GM18909 (cell line): ENCODE measurements around the gene KLHL36.
"Not testable (repeated sequence)": the region's sequence is repeated elsewhere in the genome, so short reads cannot be mapped to it uniquely, and the experiment has no call there.

Experiments
- ATAC-seq: cut with Tn5 transposase; IDR thresholded peaks from one replicate; pipeline ENCODE4 v1.9.1; 2021; ENCODE audit warnings: mild to moderate bottlenecking; ENCODE audit not compliant: unreplicated experiment, poor library complexity

The KLHL36 gene

DNA sequence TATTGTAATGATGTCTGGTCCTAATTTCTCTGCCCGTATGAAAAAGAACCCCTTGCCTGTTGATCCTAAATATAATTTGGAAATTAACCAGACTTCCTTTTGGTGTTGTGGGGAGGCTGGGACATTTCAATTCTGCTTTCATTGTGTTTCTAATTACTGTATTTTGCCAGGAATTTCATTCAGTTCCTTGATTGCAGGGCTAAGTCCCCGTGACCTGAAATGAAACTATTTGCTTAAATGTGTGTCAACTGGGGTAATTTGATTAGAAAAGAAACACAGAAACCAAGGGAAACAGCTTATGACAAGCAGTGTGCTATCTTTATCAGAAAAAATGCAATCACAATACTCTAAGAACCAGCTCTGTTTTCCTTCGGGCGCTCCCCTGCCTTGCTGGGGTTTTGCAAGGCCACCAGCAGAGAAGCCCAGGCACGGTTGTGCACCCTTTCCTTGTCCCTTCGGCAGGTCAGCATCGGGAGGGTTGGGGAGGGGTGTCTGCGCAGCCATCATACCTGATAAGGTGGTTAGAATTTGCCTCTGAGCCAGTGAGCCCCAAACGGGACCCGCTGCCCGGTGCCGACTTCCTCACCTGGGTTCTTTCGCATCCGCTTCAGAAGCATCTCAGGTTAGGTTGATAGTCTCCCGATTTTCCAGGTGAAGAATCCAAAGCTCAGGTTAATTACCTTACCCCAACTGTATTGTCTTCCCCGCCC, 19.4 kb downstream of the KLHL36 start:
- no peak for ATAC-seq

DNA sequence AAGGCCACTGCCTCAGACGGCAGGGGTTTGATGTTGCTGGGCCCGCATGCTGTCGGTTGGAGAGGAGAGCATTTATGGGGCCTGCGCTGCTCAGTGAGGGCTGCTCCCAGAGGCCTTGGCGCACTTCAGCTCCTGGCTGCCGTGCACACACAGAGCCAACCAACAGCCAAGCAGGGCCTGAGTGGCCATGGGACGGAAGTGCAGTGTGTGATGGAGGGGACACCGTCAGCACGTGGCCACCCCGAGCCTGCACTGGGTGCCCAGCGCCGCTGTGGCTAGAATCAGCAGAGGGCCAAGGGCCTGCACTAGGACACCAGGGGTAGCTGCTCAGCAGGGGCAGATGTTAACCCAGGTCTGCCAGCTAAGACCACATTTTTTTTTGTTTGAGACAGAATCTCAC, 21.8 kb downstream of the KLHL36 start:
- ATAC-seq: no peak

DNA sequence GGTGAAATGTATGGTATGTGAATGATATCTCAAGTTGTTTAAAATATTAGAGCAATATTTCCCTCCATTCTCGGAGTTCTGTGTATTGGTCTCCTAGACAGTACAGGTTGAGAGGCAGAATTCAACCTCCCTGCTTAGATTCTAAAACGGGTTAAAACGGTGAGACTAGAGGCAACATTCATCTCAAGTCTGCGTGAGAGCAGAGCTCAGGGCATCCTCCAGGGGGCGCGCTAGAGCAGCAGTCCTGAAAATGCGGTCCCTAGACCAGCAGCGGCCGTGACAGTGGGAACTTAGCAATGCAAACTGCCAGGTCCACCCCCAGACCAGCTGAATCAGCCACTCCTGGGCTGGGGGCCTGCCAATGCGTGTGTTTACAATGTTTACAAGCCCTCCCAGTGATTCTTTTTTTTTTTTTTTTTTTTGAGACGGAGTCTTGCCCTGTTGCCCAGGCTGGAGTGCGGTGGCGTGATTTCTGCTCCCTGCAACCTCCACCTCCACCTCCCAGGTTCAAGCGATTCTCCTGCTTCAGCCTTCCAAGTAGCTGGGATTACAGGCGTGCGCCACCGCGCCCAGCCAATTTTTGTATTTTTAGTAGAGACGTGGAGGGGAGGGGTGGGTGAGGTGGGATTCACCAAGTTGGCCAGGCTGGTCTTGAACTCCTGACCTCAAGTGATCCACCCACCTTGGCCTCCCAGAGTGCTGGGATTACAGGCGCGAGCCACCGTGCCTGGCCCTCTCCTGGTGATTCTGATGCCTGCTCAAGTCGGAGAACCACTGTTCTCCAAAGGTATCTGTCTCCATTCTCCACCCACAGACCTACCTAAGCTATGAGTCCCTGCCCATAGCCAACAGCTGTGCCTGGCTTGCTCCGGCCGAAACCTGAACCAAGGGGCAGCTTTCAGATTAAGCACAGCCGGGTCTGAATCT, 24.2 kb downstream of the KLHL36 start:
- ATAC-seq: peak; percentile 40

DNA sequence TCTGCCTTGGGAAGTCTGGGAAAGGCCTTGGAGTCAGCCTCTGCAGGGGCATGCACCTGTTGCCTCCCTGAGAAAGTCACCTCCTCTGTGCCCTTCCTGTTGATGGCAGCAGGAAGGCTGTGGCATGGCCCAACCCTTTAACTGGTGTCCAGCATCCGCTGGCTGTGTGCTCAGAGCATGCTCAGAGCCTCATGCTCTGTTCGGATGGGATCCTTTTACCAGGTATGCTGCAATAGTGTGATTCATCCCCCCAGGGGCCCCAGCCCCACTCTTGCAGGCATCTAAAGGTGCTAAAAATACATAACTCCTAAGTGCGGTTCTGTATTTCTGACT, 24.9 kb downstream of the KLHL36 start:
- no peak for ATAC-seq

DNA sequence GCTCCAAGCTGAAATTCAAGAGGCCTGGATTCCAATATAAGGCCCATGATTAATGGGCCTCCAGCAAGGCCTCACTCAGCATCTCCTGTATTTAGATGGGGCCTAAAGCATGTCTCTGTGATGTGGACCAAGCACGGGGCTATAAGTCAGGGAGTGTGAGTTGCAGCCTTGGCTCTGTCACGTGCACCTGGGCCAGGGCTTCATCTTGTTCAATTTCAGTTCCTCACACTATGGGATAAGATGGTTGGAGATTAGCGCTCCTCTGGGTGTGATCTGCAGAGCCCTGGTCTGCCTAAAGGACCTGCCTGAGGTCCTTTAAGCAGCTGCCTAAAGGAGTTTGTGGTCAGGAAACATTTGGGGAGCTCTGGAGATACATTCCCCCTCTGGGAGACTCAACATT, 25.2 kb downstream of the KLHL36 start:
- no peak for ATAC-seq

DNA sequence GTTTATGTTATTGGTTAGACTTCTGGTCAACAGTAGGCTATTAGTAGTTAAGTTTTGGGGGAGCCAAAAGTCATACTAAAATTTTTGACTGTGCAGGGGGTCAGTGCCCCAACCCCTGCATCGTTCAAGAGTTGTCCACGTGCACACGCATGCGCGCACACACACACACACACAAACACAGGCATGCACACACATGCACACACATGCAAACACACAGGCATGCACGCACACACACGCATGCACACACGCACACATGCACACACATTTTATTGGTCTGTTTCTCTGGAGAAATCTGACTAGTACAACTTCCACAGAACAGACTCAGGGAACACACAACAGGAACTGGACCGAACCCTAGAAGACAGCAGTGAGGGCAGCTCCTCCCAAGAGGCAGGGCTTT, 27.1 kb downstream of the KLHL36 start:
- ATAC-seq: no peak

DNA sequence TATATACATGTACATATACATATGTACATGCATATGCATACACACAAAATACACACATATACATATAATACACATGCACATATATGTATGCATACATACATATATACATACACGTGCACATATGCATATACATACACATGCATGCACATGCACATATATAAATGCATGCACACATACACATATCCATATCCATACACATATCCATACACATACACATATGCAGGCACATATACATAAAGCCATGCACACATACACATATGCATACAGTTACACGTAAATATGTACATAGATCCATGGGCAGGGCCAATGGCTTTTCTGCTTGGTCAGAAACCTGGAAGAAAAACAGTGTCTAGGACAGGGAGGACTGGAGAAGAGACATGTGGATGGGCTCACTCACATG, 27.6 kb downstream of the KLHL36 start:
- no peak for ATAC-seq

DNA sequence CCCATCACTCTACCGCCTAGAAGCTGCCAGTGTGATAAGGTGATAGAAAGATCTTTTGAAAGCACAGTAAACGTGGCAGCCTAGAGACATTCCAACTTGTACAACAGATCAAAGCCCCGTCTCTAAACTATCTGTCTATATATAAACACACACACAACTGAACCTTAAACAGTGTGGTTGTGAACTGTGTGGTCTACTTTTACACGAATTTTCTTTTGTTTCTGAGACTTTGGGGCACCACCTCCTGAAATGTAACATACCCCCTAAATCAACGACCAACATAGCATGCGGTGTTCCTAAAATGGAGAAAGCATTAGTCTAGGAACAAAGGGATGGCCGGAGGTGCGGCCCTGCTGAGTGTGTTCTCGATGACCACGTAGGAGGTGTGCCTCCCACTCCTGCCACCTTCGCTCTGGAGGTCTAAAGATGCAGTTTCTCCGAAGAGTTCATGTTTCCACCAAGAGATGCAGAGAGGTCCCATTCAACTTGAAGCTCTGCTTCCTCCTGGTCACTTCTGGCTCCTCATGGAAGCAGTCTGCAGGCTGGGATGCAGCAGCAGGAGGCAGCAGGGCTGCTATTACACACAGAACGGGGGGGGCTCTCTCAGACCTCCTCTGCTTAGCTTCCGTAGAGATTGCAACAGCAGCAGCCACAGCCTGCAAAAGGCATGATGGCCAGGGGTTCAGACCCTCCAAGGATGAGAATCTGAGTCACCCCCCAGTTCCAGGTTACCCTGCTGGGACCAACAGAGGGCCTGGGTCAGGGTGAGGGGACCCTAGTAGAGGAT, 28.9 kb downstream of the KLHL36 start:
- ATAC-seq: no peak

DNA sequence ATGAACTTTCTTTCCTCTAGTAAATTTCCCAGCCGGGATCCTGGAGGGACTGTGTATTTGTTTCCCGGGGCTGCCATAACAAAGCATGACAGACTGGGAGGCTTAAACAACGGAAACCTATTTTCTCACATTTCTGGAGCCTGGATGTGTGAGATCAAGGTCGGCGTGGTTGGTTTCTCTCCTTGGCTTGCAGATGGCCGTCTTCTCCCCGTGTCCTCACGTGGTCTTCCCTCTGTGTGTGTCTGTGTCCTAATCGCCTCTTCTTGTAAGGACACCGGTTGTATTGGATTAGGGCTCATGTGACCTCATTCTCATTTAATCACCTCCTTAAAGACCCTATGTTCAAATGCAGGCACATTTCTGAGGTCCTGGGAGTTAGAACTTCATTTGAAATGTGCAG, 29.5 kb downstream of the KLHL36 start:
- no peak for ATAC-seq

DNA sequence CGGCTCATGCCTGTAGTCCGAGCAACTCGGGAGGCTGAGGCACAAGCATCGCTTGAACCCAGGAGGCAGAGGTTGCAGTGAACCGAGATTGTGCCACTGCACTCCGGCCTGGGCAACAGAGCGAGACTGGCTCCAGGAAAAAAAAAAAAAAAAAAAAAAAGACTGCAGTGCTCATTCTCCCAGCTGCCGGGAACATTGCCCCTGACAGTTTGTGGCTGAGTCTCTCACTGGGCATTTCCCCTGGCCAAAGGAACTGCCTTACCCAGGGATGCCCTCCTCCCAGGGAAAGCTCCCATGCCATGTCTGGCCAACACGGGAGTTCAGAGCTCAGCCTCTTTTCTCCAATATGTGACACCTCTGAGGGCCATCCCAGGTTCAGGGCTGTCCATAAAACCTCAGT, 30.2 kb downstream of the KLHL36 start:
- no peak for ATAC-seq

DNA sequence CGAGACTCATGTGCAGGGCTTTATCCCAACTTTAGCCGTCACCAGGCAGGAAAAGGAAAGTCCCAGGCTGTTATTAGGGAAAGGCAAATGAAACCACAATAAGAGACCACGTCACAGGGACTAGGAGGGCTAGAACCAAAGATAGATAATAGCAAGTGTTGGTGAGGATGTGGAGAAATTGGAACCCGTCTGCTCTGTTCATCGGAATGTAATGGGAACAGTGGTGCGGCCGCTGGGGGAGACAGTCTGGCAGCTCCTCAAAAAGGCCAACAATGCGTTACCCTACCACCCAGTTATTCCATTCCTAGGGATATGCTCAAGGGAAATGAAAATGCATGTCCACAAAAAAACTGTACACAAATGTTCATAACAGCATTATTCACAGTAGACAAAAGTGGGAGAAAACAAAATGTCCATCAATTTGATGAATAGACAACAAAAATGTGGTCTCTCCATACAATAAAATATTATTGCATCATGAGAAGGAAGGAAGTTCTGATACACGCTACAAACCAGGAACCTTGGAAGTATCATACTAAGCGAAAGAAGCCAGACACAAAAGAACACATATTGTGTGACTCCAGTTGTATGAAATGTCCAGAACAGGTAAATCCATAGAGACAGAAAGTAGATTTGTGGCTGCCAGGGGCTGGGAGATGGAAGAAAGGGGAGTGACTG, 32.0 kb downstream of the KLHL36 start:
- ATAC-seq: no peak

DNA sequence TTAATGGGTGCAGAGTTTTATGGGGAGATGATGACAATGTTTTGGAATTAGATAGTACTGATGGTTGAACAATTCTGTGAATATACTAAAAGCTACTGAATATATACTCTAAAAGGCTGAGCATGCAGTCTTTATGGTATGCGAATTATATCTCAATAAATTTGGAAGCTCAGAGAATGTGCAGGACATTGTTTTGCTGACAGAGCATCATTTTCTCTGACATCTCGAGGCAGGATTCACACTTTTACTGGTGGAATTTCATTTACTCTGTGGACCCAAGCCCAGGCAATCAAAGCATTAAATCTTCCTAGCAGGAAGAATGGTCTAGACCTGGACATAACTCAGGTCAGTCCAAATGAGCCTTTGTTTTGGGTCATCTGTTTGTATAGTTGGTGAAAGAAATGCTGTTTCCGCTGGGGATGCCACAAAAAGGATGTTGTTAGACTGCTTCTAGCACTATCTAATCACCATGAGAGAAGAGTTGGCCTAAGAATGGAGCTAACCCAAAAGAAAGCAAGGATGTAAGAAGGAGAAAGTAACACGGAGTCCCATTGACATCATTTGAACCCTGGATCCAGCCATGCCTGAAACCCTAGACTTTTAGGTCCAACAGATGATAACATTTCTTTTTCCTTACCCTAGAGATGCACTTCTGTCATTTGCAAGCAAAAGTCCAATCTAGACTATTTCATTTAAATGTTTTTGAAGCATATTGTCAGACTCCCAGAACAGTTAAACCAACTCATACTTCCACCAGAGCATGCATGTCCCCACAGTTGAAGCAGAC, 32.7 kb downstream of the KLHL36 start:
- ATAC-seq: no peak

DNA sequence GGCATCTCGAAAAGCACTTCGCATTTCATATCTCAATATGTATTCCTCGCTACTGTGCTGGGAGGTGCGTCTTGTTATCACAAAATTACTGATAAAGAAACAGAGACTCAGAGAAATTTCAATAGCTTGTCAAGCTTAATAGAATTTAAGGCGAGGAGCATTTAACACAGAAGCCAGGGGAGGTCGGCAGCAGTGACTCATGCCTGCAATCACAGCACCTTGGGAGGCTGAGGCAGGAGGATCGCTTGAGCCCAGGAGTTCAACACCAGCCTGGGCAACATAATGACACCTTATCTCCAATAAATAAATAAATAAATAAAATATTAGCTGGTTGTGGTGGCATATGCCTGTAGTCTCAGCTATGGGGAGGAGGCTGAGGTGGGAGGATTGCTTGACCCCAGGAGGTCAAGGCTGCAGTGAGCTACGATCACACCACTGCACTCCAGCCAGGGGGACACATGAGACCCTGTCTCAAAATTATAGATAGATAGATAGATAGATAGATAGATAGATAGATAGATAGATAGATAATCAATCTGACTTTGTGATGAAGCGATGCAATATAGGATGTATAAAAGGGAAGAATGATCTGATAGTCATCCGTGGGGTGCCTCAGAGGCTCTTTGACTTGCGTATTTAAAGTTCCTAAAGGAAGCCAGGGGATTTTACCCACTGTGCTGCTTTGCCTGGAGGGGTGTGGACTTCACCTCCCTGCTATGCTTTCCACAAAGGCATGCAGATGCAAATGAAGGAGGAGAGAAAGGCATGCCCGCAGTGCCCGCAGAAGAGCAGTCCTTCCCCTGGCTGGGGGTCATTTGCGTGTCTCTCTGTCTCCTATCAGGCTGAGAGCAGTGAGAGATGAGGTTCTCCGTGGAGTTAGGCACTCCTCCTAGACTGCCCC, 35.6 kb downstream of the KLHL36 start:
- ATAC-seq: no peak

DNA sequence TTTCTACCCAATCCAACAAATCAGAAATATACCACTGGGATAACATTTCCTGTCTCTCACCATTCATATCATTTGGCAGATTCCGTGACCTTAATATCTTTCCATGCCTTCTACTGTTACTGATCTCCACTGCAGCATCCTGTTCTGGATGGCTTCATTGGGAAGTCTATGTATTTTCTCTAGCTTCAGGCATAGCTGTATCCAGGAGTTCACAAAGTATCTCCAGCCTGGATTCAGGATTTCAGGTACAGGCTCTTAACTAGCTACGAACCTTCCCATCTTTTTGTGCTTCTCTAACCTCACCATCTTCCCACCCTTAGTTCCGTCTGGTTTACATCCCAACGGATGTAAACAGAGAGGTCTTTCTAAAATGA, 36.3 kb downstream of the KLHL36 start:
- ATAC-seq: no peak

DNA sequence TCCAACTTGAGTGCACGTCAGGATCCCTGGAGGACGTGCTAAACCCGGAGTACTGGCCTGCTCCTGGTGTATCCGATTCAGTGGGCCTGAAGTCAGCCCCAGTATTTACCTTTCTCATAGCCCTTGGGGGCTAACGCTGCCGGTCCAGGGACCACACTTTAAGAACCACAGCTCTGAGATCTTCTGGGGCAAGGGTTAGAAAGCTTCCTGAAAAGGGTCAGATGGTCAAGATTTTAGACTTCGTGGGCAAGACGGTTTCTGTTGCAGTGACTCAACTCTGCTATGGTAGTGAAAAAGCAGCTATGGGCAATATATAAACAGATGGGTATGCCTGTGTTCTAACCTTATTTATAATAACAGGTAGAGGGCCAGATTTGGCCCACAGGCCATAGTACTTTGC, 36.9 kb downstream of the KLHL36 start:
- no peak for ATAC-seq

DNA sequence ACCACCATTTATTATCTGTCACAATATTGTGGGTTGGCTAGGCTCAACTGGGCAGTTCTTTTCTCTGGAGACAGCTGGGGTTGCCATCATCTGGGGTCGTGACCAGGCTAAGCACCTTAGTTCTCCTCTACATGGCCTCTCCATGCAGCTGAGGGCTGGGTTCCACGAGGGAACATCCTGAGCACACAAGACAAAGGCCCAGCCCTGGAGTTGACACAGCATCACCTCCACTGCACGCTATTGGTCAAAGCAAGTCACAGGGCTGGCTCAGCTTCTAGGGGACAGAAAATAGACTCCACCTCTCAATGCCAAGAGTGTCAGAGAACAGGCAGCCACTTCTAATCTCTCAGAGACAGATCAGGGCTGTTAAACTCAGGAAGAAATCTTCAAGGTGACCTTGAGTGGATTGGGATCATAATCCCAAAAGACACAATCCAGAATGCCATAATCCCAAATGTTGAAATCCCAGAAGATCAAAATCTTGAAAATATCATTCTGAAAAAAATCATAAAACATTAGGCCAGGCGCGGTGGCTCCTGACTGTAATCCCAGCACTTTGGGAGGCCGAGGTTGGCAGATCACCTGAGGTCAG, 38.5 kb downstream of the KLHL36 start:
- no peak for ATAC-seq

DNA sequence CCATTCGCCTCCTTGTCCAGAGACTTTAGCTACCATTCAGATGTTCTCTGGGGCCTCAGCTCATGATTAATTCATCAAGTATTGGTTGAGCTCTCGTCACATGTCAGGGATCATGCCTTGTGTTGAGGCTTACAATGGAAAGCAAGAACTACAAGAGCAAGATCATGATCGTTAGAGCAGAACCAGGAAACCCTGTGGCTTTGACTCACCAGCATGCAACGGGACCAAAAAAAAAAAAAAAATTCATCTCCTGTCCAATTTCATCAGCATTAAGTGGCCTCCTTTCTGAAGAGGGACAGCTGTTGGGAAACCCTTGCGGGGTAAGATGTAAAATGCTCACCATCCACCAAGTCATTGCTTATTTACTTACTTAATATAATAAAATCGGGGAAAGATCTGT, 39.4 kb downstream of the KLHL36 start:
- peak; percentile 63 for ATAC-seq

DNA sequence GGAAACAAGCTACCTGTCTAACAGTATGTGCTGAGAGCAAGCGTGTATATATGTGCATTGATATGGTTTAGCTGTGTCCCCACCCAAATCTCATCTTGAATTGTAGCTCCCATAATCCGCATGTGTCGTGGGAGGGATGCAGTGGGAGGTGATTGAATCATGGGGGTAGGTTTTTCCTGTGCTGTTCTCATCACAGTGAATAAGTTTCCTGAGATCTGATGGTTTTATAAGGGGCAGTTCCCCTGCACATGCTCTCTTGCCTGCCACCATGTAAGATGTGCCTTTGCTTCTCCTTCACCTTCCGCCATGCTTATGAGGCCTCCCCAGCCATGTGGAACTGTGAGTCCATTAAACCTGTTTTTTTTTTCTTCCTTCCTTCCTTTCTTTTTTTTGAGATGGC, 39.9 kb downstream of the KLHL36 start:
- ATAC-seq: not testable (repeated sequence)
